SU-DHL-6 (cell line): ENCODE measurements around the gene BMP7.

Experiments
- H2AFZ ChIP-seq: fragments of 200-600 bp; sonication (generic); 2 replicates; pipeline ENCODE4 v1.6.1; 2014; ENCODE audit warnings: low read depth, mild to moderate bottlenecking, moderate library complexity, mixed read lengths, antibody characterized with exemption, low read length; ENCODE audit not compliant: severe bottlenecking
- H3F3A ChIP-seq: fragments of 200-600 bp; shearing (Covaris generic); 2 replicates; pipeline ENCODE4 v1.6.0; 2016; ENCODE audit warnings: antibody characterized with exemption, mild to moderate bottlenecking; ENCODE audit not compliant: insufficient read depth
- H3K27ac ChIP-seq: fragments of 200-600 bp; sonication (generic); 2 replicates; pipeline ENCODE4 v1.5.1; 2016; ENCODE audit warnings: low read depth, mild to moderate bottlenecking, low read length, moderate library complexity, mixed read lengths
- H3K27me3 ChIP-seq: fragments of 200-600 bp; sonication (generic), shearing (Covaris generic); 2 replicates; pipeline ENCODE4 v1.6.0; 2014; ENCODE audit warnings: mild to moderate bottlenecking, low read length
- H3K36me3 ChIP-seq: fragments of 200-600 bp; sonication (generic); 2 replicates; pipeline ENCODE4 v1.6.1; 2014; ENCODE audit warnings: mild to moderate bottlenecking, low read length, mixed read lengths
- H3K4me2 ChIP-seq: fragments of 300-600, 200-600 bp; shearing (Covaris generic), sonication (generic); 2 replicates; pipeline ENCODE4 v1.6.0; 2014; ENCODE audit warnings: low read length, low read depth, mild to moderate bottlenecking; ENCODE audit not compliant: poor library complexity, severe bottlenecking
- H3K4me3 ChIP-seq: fragments of 200-600 bp; sonication (generic); 2 replicates; pipeline ENCODE4 v1.5.1; 2014; ENCODE audit warnings: antibody characterized with exemption, low read length, mild to moderate bottlenecking, mixed read lengths; ENCODE audit not compliant: insufficient read depth, poor library complexity, severe bottlenecking
- H3K79me2 ChIP-seq: fragments of 200-600 bp; sonication (generic); 2 replicates; pipeline ENCODE4 v1.6.1; 2014; ENCODE audit warnings: mild to moderate bottlenecking, low read length, moderate library complexity; ENCODE audit not compliant: insufficient read depth
- H3K9ac ChIP-seq: fragments of 200-600 bp; sonication (generic); 2 replicates; pipeline ENCODE4 v1.7.0; 2014; ENCODE audit warnings: mild to moderate bottlenecking, low read length
- H3K9me2 ChIP-seq: fragments of 200-600 bp; sonication (generic); replicated peaks from 2 replicates; pipeline ENCODE4 v1.6.1; 2014; ENCODE audit warnings: low read length; ENCODE audit not compliant: insufficient read depth
- H3K9me3 ChIP-seq: fragments of 200-600 bp; sonication (generic); 2 replicates; pipeline ENCODE4 v1.6.1; 2014; ENCODE audit warnings: low read length, mixed read lengths; ENCODE audit not compliant: insufficient read depth
- H4K20me1 ChIP-seq: fragments of 200-600 bp; sonication (generic); 2 replicates; pipeline ENCODE4 v1.6.1; 2014; ENCODE audit warnings: low read depth, mild to moderate bottlenecking, antibody characterized with exemption, low read length, moderate library complexity, mixed read lengths
- CTCF ChIP-seq: fragments of 200-600 bp; sonication (generic); IDR thresholded peaks from one replicate; pipeline ENCODE4 v1.5.1; 2017; ENCODE audit warnings: antibody characterized with exemption, mild to moderate bottlenecking, low read length, moderate library complexity; ENCODE audit not compliant: insufficient read depth, poor library complexity, severe bottlenecking
- EZH2phosphoT487 ChIP-seq: fragments of 200-600 bp; sonication (generic), shearing (Covaris generic); conservative IDR thresholded peaks from 2 replicates; pipeline ENCODE4 v1.6.1; 2018; ENCODE audit warnings: mild to moderate bottlenecking, antibody characterized with exemption, low read length, moderate library complexity, mixed read lengths

BMP7 gene

GRCh38 chr20:57195023-57195422 lies 71.4 kb downstream of the BMP7 start:
- peaks cover 9% of the 10 kb centered on the region; the same call in 1 of the 2 replicates for H3K79me2 ChIP-seq
- TF ChIP-seq EZH2phosphoT487 (no peak), CTCF (no peak)
- H3K9me2 ChIP-seq, result no peaks in the 10 kb centered on the region
- no peak overlapping the region for H2AFZ ChIP-seq
- H3F3A ChIP-seq, result peaks cover 5% of the 10 kb centered on the region; the same call in 1 of the 2 replicates
- H3K36me3 ChIP-seq, result peaks cover 12% of the 10 kb centered on the region; the same call in 1 of the 2 replicates
- H3K27me3 ChIP-seq, result no peaks in the 10 kb centered on the region
- no peak overlapping the region for H3K4me2 ChIP-seq
- H4K20me1 ChIP-seq, result no peaks in the 10 kb centered on the region
- H3K27ac ChIP-seq, result no peak overlapping the region
- no peak overlapping the region for H3K9ac ChIP-seq
- H3K4me3 ChIP-seq, result no peak overlapping the region
- no peaks in the 10 kb centered on the region for H3K9me3 ChIP-seq

- no peaks in the 10 kb centered on the region for H3K9me2 ChIP-seq
- H3K27me3 ChIP-seq, result no peaks in the 10 kb centered on the region
- H3K27ac ChIP-seq, result no peak overlapping the region
- no peaks in the 10 kb centered on the region for H3K9me3 ChIP-seq
- H3F3A ChIP-seq, result peaks cover 5% of the 10 kb centered on the region; the same call in 1 of the 2 replicates
- H2AFZ ChIP-seq, result no peak overlapping the region
- no peak overlapping the region for H3K9ac ChIP-seq
- H3K79me2 ChIP-seq, result no peaks in the 10 kb centered on the region; the same call in 1 of the 2 replicates
- H3K36me3 ChIP-seq, result peaks cover 12% of the 10 kb centered on the region; the same call in 1 of the 2 replicates
- no peaks in the 10 kb centered on the region for H4K20me1 ChIP-seq
- no peak for TF ChIP-seq CTCF
- TF ChIP-seq EZH2phosphoT487, result no peak
- H3K4me3 ChIP-seq, result no peak overlapping the region
- no peak overlapping the region for H3K4me2 ChIP-seq
Measured at GRCh38 chr20:57194154-57194553, 72.3 kb downstream of the BMP7 start.

GRCh38 chr20:57193094-57193493 lies 73.3 kb downstream of the BMP7 start:
- H3K79me2 ChIP-seq, result no peaks in the 10 kb centered on the region; the same call in 1 of the 2 replicates
- no peaks in the 10 kb centered on the region for H3K27me3 ChIP-seq

More at GRCh38 chr20:57193094-57193493, 73.3 kb downstream of the BMP7 start:
- TF ChIP-seq CTCF (no peak), EZH2phosphoT487 (no peak)
- Histone ChIP-seq H4K20me1 (no peaks in the 10 kb centered on the region), H2AFZ (no peak overlapping the region), H3K9me3 (no peaks in the 10 kb centered on the region), H3K9ac (no peak overlapping the region), H3K4me3 (no peak overlapping the region), H3K27ac (no peak overlapping the region), H3K36me3 (peaks cover 12% of the 10 kb centered on the region; the same call in 1 of the 2 replicates), H3K9me2 (no peaks in the 10 kb centered on the region), H3K4me2 (no peak overlapping the region), H3F3A (peaks cover 5% of the 10 kb centered on the region; the same call in 1 of the 2 replicates)
